K562 (cell line): Measurements from ENCODE around the gene KLK10. TPM values are rescaled to one million over a fixed set of nuclear protein-coding genes. Genes with fewer than 3 reads are reported as not detected.

Experiments
- ATAC-seq: fragments of 200-7000 bp; cut with Tn5 transposase; 3 replicates; pipeline ENCODE4 v1.9.1; 2020; ENCODE audit warnings: moderate library complexity
- BruUV-seq: library from RNA; stranded (reverse); fragments of 400-500 nt; replicated peaks from 2 replicates; lab custom pipeline; 2021; lab: Mats Ljungman, UMichigan
- CTCF ChIA-PET: fragments of 300-600 bp; formaldehyde crosslinking; extraction: SDS; loops from one replicate; lab custom pipeline; 2021; ENCODE audit warnings: low intra/inter-chr PET ratio; lab: Yijun Ruan, JAX
- POLR2A ChIA-PET: fragments of 300-600, 350-650 bp; sonication (Branson Sonifier 250); formaldehyde crosslinking; extraction: SDS; loops from one replicate; lab custom pipeline; 2021; ENCODE audit warnings: antibody characterized with exemption, inconsistent platforms; lab: Yijun Ruan, JAX
- DNase-seq, 4 experiments: peaks; one replicate each; pipeline versions ENCODE4 v3.0.0 to v3.0.0-alpha.2; 2011 to 2018; ENCODE audit warnings: low spot score in 3 of 4, mixed read lengths in 3 of 4; ENCODE audit errors: extremely low read depth in 1 of 4
- FAIRE-seq: peaks from 2 replicates; lab custom pipeline; 2011; peaks lifted over from hg19 to GRCh38; lab: Jason Lieb, UNC
- H2AFZ ChIP-seq: 2 replicates; pipeline ENCODE4 v1.6.0; 2011; ENCODE audit warnings: low read depth, low read length, control low read depth, inconsistent platforms
- H3K27ac ChIP-seq: fragments of 200-600 bp; 3 replicates; pipeline ENCODE4 v1.8.0; 2011; ENCODE audit warnings: low read depth, mild to moderate bottlenecking, control low read depth, inconsistent platforms, low read length, moderate library complexity, mixed read lengths; ENCODE audit errors: extremely low read depth
- H3K27me3 ChIP-seq, 2 experiments: fragments of 300-600 bp in 1 of 2; 2 replicates in 1 of 2; 3 replicates in 1 of 2; pipeline versions ENCODE4 v1.6.0 to v1.8.0; 2011; ENCODE audit warnings: inconsistent platforms in 2 of 2, low read length in 2 of 2, mild to moderate bottlenecking in 1 of 2, mixed read lengths in 1 of 2, moderate library complexity in 1 of 2; ENCODE audit not compliant: control insufficient read depth in 2 of 2, insufficient read depth in 2 of 2
- H3K36me3 ChIP-seq: fragments of 300-600 bp; 3 replicates; pipeline ENCODE4 v1.8.0; 2011; ENCODE audit warnings: mild to moderate bottlenecking, low read length, inconsistent platforms; ENCODE audit not compliant: control insufficient read depth, insufficient read depth
- H3K4me1 ChIP-seq, 2 experiments: fragments of 200-600 bp in 1 of 2; replicated peaks in 1 of 2; 2 replicates in 1 of 2; 3 replicates in 1 of 2; pipeline versions ENCODE4 v1.5.1 to v1.8.0; 2011; ENCODE audit warnings: inconsistent platforms in 2 of 2, low read length in 2 of 2, mild to moderate bottlenecking in 1 of 2, mixed read lengths in 1 of 2, moderate library complexity in 1 of 2; ENCODE audit not compliant: control insufficient read depth in 2 of 2, insufficient read depth in 2 of 2
- H3K4me2 ChIP-seq: 2 replicates; pipeline ENCODE4 v1.6.1; 2011; ENCODE audit warnings: low read length, control low read depth, inconsistent platforms, mixed read lengths; ENCODE audit not compliant: insufficient read depth
- H3K4me3 ChIP-seq: fragments of 200-600 bp; sonication (generic), shearing (Covaris generic); 2 replicates; pipeline ENCODE4 v1.5.1; 2016; ENCODE audit warnings: control low read depth, inconsistent platforms
- H3K79me2 ChIP-seq: fragments of 200-600 bp; 3 replicates; pipeline ENCODE4 v1.8.0; 2011; ENCODE audit warnings: low read length, inconsistent platforms; ENCODE audit not compliant: control insufficient read depth, insufficient read depth
- H3K9ac ChIP-seq, 2 experiments: 2 replicates each; pipeline versions ENCODE4 v1.6.0 to v1.6.1; 2011; ENCODE audit warnings: low read depth in 2 of 2, low read length in 2 of 2, control low read depth in 1 of 2, inconsistent platforms in 1 of 2, mild to moderate bottlenecking in 1 of 2, mixed read lengths in 1 of 2; ENCODE audit not compliant: insufficient read depth in 1 of 2
- H3K9me1 ChIP-seq: one replicate; pipeline ENCODE4 v1.6.0; 2011; ENCODE audit warnings: inconsistent platforms, mild to moderate bottlenecking, low read length, moderate library complexity; ENCODE audit not compliant: control insufficient read depth, insufficient read depth
- H3K9me3 ChIP-seq: replicated peaks from 2 replicates; pipeline ENCODE4 v1.5.1; 2011; ENCODE audit warnings: low read depth, low read length, inconsistent platforms; ENCODE audit not compliant: control insufficient read depth, insufficient read depth
- H4K20me1 ChIP-seq: replicated peaks from 2 replicates; pipeline ENCODE4 v1.6.1; 2011; ENCODE audit warnings: low read length, inconsistent platforms, mixed read lengths; ENCODE audit not compliant: control insufficient read depth, insufficient read depth
- ASH1L ChIP-seq: fragments of 450-650 bp; IDR thresholded peaks from 2 replicates; pipeline ENCODE4 v1.6.1; 2018; ENCODE audit warnings: borderline replicate concordance, mild to moderate bottlenecking, low read depth; ENCODE audit not compliant: partially characterized antibody
- ATF1 ChIP-seq, 2 experiments: fragments of 450-650 bp in 1 of 2; IDR thresholded peaks; 2 replicates each; pipeline ENCODE4 v1.6.1; 2016; ENCODE audit warnings: missing compliant biosample characterization in 1 of 2, missing genetic modification characterization in 1 of 2
- KHSRP ChIP-seq: fragments of 450-650 bp; IDR thresholded peaks from 2 replicates; pipeline ENCODE4 v1.6.1; 2017
- MCM3 ChIP-seq: fragments of 450-650 bp; IDR thresholded peaks from 2 replicates; pipeline ENCODE4 v1.6.1; 2016
- MEF2A ChIP-seq: IDR thresholded peaks from 2 replicates; pipeline ENCODE4 v1.6.1; 2011; ENCODE audit warnings: low read depth, mild to moderate bottlenecking, low read length, moderate library complexity; ENCODE audit not compliant: control insufficient read depth
- MYNN ChIP-seq, 2 experiments: sonication (generic); formaldehyde crosslinking in 1 of 2; IDR thresholded peaks; 2 replicates each; pipeline versions ENCODE4 v1.5.0 to v1.6.1; 2016 to 2020; ENCODE audit warnings: antibody characterized with exemption in 1 of 2, missing genetic modification reagents in 1 of 2
- NEUROD1 ChIP-seq: fragments of 150-350 bp; IDR thresholded peaks from 2 replicates; pipeline ENCODE4 v1.6.1; 2014; ENCODE audit warnings: borderline replicate concordance, low read length, low read depth; ENCODE audit not compliant: partially characterized antibody
- WGBS: fragments of 100-300 bp; shearing (Covaris generic); methylation state at CpG from one replicate; pipeline ENCODE4 v1.1.6; 2016; ENCODE audit warnings: low coverage, mixed read lengths; ENCODE audit not compliant: insufficient coverage; ENCODE audit errors: missing lambda C conversion rate; 5-methylcytosine and 5-hydroxymethylcytosine counted together
- in situ Hi-C: fragments of 300-500 bp; cut with MboI; formaldehyde crosslinking; loops from 4 replicates; pipeline ENCODE4 v1.15.0; 2018; ENCODE audit warnings: inconsistent platforms, mixed read lengths
- intact Hi-C: fragments of 100-400 bp; cut with micrococcal nuclease; formaldehyde crosslinking; loops from 2 replicates; pipeline ENCODE4 v1.14.2; 2022
- polyA plus RNA-seq, 8 experiments: library from polyadenylated mRNA; depleted of rRNA in 4 of 8; stranded (reverse) in 5 of 8; unstranded in 3 of 8; fragments of >200 nt; fragmentation: Nextera tagmentation in 2 of 8; fragmentation: Illumina TruSeq in 1 of 8; extraction: Ambion mirVana in 2 of 8; extraction: Trizol in 1 of 8; gene quantifications; 2 replicates each; pipeline versions ENCODE4 v1.2.1 to v1.2.3, GENCODE V29; 2011 to 2014; ENCODE audit warnings: inconsistent platforms in 1 of 8, missing spikeins in 1 of 8
- total RNA-seq, 7 experiments: library from RNA; depleted of rRNA in 6 of 7; stranded (reverse); fragments of >200 nt in 6 of 7; fragmentation: Illumina TruSeq in 2 of 7; extraction: Trizol in 2 of 7; gene quantifications; 2 replicates each; pipeline versions ENCODE4 v1.2.1 to v1.2.3, GENCODE V29; 2011 to 2021; ENCODE audit warnings: low replicate concordance in 1 of 7

KLK10 gene
- total and polyA plus RNA-seq, 9 of the 15 experiments (the other 6 are each of a cell fraction or from before 2014, with no cell fraction given): 0.11 TPM; not detected in 8

DNA sequence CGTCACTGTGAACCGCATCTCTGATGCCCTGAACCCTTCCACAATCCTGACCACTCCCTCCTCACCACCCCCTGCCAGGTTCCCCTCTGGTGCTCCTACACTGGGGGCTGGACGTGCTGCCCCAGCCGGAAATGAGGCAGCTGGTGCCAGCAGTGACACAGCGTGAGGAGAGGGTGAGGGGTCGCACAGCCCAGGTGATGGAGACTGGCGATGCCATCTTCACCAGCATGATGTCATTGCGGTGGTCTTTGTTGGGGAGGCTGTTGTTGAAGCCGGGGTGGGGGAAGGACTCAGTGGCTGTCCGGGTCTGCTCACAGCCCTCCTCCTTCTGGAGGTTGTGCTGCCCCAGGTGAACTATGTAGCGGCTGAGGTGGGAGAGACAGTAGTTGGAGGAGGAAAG is 4.4 kb upstream of the KLK10 start (continued):
- no peak for TF ChIP-seq NEUROD1
- TF ChIP-seq ASH1L: no peak
- TF ChIP-seq MEF2A: no peak
- TF ChIP-seq ATF1 (CRISPR knock-in tag; IDR thresholded peaks at IDR 0.05): no peak
- TF ChIP-seq ATF1 (tag; IDR thresholded peaks at IDR 0.05): no peak
- TF ChIP-seq KHSRP: no peak

DNA sequence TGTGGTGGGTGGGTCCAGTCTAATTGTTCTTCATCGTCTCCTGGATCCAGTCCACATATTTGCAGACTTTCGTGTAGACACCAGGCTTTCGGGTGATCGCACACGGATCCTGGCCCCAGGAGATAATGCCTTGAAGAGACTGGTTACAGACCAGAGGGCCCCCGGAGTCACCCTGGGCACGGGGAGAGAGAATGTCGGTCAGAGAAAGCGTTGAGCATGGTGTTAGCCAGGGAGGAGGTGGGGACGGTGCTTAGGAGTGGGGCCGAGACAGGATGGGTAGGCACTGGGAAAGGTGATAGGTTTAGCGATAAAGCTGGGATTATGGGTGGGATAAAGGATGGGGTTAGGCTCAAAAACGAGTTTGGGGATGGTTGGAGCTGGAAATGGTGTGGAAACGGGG is 3.0 kb upstream of the KLK10 start:
- in situ Hi-C loops: loop anchor here (5.0 kb wide), 1 partner anchor 70 kb away; no protein-coding TSS in a partner anchor

More for the DNA sequence above, 3.0 kb upstream of the KLK10 start:
- no peak for FAIRE-seq
- Histone ChIP-seq H3K79me2 (no peaks in the 10 kb centered on the region), H3K4me3 (no peak overlapping the region), H3K9me3 (no peaks in the 10 kb centered on the region), H4K20me1 (0 out of 2 replicates have a peak, but pooled peaks cover 8% of the 10 kb centered on the region), H3K36me3 (no peaks in the 10 kb centered on the region)
- WGBS: 4% methylated on average over 14 of the region's 14 CpGs
- POLR2A ChIA-PET: no interaction called here
- intact Hi-C loops: no loop called here
- no TSS peak for BruUV-seq
- TF ChIP-seq MCM3 (0 out of 2 replicates have a peak, but pooled peaks have one; percentile 36), MYNN (IDR thresholded peaks at IDR 0.05) (no peak), MYNN (CRISPR knock-in tag; IDR thresholded peaks at IDR 0.05) (no peak)
- TF ChIP-seq, all 486 proteins: peak for 1
- H3K4me1 ChIP-seq: peaks cover 4 to 27% of the 10 kb centered on the region in 2 experiments
- ATAC-seq: no peak
- H3K9me1 ChIP-seq: no peaks in the 10 kb centered on the region
- H3K9ac ChIP-seq: no peak overlapping the region
- no peak overlapping the region for H3K4me2 ChIP-seq
- peaks cover 21 to 58% of the 10 kb centered on the region in 2 experiments for H3K27me3 ChIP-seq
- CTCF ChIA-PET: interaction anchor here (4.4 kb wide), 1 partner anchor 73 kb away, joined by 35 read pairs; no protein-coding TSS in a partner anchor
- DNase-seq: no peak
- H2AFZ ChIP-seq: no peak overlapping the region
- H3K27ac ChIP-seq: no peak overlapping the region
